Activated CD4-positive, alpha-beta T cell treated with anti-CD3 and anti-CD28 coated beads, Interleukin-2, amount 50 U/mL, for 24 hours (primary cell): ENCODE results near the gene CFAP97.
A peak's percentile ranks its signal among the peaks of the same experiment; 100 is the strongest.
"Not testable (repeated sequence)": the region's sequence is repeated elsewhere in the genome, so short reads cannot be mapped to it uniquely, and the experiment has no call there.

Source experiments
- DNase-seq, 2 donors: peaks; one replicate each; pipeline ENCODE4 v3.0.0-alpha.2; 2020; ENCODE audit warnings: low read depth in 1 of 2, low spot score in 1 of 2

Gene CFAP97

DNA sequence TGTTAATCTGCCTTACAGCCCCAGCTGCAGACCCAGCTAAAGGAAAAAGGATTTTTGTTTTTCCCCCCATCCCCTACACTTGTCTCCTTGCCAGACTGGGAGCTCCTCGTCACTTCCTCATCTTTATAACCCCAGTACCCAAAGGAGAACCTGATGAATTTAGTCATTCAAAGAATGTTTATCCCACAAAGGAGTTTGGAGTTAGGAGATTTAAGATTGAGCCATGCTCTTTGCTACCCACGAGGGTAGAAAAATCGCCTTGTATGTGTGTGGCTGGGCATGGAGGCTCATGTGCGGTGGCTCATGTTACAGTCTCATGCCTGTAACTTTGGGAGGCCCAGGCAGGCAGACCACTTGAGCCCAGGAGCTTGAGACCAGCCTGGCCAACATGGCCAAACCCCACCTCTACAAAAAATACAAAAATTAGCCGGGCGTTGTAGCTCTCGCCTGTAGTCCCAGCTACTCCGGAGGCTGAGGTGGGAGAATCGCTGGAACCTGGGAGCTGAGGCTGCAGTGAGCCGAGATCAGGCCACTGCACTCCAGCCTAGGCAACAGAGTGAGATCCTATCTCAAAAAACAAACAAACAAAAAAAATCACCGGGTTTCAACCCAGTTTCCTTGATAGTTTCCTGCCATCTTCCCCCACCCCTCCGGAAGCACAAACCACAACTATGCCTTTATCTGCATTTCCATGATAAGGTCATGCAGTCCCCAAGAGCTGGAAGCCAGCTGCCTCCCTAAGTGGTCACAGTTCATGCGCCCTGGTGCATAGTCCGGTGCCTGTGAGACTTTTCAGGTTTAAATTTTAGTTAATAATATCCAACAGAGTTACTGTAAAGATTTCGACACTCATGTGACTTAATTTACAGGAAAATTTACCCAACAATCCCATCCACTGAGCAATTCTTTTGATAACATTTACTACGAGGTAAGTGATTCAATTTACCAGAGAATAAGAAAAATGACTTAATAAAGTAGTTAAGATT is 1.5 kb downstream of the CFAP97 start:
- DNase-seq = no peak

DNA sequence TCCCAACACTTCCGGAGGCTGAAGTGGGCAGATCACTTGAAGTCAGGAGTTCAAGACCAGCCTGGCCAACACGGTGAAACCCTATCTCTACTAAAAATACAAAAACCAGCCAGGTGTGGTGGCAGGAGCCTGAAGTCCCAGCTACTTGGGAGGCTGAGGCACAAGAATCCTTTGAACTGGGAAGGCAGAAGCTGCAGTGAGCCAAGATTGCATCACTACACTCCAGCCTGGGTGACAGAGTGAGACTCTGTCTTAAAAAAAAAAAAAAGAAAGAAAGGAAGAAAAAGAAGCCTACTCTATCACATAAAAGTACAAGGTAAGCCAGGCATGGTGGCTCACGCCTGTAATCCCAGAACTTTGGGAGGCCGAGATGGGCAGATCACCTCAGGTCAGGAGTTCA is 5.6 kb downstream of the CFAP97 start:
- not testable (repeated sequence) for DNase-seq

DNA sequence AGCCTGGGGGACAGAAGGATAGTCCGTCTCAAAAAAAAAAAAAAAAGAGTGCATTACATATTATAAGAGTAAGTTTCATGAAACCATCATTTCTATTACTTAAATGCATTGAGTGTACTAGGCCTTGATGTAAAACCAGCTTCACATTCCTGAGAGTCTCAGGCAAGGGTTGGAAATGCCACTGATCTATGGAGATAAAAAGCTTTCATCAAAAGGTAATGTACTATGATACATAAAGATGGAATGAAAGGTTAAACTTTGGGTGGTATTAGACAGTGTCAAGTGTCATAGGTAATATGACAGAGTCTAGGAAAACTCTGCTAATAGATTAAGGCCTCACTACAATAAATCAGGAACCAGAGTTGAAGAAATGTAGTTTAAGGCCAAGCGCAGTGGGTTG is 7.4 kb downstream of the CFAP97 start:
- DNase-seq = no peak

DNA sequence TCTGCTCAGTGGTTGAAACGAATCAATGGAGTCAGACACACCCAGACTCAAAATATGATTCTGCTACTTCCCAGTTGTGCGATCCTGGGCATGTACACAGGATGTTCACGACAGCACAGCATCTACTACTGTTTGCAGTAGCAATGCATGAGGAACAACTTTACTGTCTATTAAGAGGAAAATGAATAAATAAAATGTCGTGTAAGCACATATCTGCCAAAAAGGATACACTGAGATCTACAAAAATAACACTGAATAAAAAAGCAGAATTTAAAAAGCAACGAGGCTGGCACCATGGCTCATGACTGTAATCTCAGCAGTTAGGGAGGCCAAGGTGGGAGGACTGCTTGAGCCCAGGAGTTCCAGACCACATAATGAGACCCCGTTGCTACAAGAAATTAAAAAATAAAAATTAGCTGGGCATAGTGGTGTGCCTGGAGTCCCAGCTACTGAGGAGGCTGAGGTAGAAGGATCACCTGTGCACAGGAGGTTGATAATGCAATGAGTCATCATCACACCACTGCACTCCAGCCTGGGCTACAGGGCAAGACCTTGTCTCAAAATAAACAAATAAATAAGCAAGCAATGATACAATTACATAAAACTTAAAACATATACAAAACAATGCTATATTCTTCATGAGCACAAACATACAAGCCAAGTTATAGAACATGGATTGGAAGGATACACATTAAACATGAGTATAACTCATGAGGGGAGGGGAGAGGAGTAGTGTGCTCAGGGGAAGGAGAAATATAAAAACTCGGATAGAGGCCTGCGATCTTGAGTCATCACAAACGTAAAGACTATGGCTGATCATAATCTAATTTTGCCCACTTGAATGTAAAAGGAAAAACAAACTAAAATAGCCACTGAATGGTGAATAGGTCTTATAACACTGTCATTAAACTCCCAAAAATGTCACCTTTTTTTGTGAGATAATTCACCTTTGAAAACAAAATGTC is 8.6 kb downstream of the CFAP97 start:
- DNase-seq = no peak

DNA sequence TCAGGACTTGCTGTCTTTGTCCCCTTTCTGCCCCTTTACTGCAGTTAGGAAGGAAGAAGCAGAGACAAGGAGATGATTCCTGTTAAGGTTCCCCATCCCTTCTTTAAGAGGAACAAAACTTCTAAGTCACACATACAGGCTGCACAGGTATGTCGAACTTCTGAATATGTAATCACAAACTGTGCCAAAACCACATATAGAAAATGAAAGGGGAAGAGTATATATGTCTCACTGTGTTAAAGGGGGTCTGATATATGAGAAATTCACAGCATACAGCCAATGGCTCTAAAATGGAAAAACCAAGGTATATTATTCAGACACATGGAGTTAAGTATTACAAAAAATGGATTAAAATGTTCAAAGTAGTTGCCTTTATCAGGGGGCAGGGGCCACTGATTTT is 11.7 kb downstream of the CFAP97 start:
- DNase-seq = no peak

DNA sequence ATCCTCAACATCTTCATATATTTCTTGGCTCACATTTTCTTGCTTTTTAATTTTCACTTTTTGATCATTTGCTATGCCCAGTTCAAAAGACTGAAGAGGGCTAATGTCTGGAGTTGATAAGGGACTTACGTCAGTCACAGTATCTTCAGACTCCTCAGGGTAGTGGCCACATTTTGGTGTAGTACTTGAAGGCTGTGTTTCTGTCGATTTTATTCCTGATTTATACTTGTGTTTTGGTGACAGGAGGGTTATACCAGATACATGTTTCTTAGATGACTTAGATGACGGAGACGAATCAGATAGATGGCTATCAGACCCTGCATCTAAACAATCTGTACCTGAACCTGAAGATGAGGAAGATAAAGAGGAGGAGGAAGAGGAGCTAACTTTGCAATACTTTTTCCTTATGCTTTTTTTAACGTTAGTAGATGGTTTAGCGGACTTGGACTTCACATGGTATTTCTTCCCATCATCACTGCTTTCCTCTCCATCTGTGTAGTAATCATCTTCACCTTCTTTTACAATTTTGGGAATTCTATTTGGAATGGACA is 13.4 kb downstream of the CFAP97 start:
- DNase-seq = no peak

DNA sequence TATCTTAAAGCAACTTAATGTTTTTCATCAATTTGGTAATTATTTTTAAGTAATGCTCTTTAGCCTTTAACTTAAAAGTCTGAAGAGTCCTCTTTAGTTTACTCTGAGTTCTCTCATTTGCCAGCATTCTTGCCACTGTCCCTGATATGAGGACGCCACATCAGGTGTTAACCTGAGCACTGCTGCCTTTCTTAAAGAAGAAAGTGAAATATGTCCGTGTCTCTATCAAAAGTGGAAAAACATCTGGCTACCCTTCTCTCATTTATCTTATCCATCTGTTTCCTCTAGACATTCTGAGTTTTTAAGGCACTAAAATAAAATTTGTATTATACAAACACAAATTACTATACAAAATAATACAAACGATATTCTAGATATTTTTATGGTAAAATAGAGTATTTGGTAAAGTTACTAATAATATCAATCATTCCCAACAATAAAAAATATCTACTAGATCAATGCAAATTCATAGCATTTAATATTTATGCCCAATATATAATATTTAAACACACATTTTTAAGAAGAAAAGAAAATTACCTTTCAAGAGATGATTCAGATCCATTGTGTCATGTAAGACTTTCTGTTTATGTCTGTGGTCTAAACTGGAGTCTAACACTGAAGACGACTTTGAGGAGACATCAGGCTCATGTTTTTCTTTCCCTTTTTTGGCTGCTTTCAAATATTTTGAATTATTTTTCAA is 14.0 kb downstream of the CFAP97 start:
- no peak for DNase-seq

DNA sequence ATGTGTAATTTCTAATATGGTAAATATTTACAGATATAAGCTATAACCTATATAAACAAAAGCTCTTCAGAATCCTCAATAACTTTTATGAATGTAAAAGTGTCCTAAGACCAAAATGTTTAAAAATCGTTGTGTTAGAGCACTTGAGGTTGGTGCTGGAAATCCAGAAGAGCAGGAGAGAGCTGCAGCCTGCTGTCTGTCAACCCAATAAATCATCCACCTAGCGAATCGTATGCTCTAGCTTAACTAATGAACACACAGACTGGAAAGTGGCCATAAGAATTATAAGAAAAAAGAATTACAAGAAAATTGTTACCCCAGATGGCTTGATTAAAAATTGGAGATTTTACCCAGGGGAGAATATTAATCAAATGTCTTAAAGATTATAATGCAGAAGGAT is 17.0 kb downstream of the CFAP97 start:
- no peak for DNase-seq

DNA sequence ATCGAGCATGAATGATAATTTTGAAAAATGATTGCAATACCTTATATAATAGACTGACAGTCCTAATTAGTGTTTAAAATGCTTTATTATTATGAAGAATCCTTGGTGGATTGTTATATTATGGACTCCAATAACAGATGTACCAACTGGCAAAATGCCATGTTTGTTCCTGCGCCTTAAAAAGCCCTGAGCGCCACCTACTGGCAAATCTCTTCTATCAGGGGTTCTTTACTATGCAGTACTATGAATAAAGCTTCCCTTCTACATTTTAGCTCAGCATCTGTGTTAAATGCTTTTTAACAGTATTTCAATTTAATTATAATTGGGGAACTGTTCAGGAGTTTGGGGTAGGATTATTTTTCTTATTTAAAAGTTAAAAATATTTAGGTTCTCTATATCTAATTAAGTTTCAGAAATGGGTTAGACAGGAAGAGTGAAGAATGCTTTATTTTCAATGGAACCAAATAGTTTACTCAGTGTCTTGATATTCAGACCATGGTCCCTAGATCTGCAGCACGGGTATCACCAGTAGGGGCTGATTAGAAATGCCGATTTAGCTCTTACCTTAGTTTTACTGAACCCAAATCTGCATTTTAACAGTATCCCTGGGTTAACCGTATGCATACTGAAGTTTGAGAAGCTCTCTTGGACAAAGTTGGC is 20.0 kb downstream of the CFAP97 start:
- peak in 1 of 2 donors; percentile 74 for DNase-seq

DNA sequence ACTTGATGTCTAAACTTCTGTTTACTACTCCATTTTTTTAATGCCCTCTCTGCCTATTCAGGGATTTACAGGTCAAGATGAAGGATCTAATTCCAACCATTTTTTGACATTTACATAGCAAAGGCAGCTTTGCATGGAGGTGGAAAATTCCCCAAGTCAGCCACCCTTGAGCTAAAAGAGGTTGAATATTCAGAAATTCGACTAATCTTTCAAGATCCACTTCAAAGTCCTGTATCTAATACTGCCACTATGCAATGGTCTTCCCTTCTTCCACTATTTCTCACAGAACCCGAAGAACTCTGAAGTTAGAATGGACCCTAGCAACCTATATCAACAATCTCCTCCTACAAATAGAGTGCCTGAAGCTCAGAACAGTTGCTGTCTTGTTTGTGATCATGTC is 21.6 kb downstream of the CFAP97 start:
- DNase-seq = no peak

DNA sequence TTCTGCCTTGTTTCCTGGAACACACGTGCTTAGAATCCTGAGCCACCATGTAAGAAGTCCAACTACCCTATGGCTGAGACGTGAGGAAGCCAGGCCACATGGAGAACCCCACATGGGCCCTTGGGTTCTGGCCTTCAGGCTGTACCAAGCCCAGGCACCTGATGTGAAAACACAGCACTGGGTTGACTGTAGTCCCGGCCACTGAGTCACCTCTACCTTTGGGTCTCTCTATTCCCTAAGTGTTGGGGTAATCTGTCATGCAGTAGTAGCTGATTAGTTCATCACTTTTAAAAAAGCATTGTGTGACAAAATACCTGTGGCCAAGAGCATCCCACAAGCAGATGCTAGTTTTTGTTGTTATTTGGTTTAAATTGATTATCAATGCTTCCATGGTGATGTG is 24.3 kb downstream of the CFAP97 start:
- DNase-seq = no peak

DNA sequence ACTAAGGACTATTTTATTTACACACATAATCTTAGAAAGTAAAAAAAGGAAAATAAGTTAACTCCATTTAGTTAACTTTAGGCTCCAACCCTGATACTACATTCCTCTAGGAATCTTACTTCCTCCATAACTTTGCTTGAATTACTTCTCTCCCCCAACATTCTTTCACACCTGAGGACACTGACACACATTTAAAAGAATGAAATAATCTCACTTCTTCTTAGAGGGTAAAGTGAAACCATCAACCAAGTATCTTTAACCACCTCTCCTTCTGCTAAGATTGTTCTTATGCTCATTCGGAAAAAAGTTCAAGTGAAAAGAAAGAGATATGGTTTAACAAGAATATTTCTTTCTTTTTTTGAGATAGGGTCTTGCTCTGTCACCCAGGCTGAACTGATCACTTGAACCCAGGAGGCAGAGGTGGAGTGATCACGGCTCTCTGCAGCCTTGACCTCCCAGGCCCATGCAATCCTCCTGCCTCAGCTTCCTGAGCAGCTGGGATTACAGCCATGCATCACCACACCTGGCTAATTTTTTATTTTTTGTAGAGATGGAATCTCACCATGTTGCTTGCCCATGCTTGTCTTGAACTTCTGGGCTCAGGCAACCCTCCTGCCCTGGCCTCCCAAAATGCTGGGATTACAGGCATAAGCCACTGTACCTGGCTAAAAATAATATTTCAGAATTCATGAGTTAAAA is 32.3 kb downstream of the CFAP97 start:
- no peak for DNase-seq

DNA sequence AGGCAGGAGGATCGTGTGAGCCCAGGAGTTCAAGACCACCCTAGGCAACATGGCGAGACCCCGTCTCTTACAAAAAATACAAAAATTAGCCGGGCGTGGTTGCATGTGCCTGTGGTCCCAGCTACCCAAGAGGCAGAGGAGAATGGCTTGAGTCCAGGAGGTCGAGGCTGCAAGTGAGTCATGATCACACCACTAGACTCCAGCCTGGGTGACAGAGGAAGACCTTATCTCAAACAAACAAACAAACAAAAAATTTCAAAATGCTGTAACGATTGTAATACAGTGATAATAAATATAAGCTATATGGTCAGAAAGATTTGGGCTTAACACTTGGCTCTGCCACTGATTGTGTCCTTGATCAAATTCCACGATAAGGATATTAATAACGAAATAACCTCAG is 36.6 kb downstream of the CFAP97 start:
- no peak for DNase-seq

DNA sequence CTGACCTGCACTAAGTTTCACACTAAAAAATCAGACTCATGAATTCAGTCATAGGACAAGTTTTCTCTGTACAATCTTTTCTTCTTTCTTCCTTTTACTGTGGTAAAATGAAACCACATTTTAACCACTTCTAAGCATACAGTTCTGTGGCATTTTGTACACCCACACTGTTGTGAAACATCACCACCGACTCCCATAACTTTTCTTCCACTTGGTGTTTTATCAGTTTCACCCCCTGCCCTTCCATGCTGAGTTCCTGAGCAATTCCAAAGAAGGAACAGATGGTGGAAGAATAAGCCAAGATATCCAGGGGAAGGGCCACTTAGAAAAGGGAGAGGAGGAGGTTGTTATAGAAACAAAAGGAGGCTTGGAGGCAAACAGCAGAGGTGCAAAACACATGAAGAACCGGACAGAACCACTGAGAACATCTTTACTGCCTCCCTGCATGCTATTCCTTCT is 38.2 kb downstream of the CFAP97 start:
- peak in 1 of 2 donors; percentile 13 for DNase-seq

DNA sequence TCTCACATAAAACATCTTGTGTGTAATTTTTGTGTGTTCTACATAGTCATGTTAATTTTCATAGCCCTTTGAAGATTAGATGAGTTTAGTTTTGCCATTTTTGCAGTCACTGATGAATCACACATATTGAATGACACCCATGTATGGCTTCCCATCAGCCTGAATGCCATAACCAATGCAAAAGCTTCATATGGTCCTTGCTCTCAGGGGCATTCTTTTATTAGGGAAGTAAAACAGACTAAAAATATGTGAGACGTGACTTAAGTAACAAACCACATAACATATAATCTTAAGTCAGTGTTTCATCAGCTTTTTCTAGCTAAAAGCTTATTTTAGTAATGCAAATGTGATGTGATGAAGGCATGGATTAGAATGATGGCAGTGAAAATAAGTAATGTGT is 52.5 kb downstream of the CFAP97 start:
- no peak for DNase-seq

DNA sequence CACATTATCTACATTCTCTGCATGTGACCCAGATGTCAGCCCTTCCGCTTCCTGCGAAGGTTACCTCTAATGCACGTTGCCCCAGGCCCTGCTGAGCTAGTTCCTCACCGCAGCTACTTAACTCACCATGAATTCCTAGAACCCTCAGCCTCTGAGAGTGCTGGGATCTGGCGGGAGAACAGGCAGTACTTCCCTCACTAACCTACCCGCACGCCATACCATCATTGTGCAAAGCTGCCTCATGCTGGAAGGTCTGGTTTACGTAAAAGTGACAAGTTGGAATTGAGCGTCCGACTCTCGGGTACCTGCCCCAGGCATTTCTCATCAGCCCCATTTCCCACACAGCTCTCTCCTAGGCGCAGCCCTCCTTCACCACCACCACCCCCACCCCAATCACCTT is 54.4 kb downstream of the CFAP97 start:
- DNase-seq = no peak

DNA sequence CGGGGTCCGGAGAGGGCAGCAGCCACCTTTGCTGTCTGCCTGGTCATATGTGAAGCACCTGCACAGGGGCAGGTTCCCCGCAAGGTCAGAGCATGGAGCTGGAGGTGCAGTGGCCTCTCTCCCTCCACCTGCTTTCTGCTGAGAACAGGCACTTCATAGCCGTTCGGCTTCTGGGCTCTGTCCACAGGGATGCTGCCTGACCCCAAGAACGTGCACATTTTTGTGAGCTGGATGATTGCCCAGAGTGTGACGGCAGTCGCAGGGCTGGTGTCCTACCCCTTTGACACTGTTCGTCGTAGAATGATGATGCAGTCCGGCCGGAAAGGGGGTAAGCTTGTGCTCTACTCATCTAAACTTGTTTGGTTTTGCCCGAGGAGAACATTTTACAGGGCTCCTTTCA is 58.2 kb downstream of the CFAP97 start:
- DNase-seq = no peak

DNA sequence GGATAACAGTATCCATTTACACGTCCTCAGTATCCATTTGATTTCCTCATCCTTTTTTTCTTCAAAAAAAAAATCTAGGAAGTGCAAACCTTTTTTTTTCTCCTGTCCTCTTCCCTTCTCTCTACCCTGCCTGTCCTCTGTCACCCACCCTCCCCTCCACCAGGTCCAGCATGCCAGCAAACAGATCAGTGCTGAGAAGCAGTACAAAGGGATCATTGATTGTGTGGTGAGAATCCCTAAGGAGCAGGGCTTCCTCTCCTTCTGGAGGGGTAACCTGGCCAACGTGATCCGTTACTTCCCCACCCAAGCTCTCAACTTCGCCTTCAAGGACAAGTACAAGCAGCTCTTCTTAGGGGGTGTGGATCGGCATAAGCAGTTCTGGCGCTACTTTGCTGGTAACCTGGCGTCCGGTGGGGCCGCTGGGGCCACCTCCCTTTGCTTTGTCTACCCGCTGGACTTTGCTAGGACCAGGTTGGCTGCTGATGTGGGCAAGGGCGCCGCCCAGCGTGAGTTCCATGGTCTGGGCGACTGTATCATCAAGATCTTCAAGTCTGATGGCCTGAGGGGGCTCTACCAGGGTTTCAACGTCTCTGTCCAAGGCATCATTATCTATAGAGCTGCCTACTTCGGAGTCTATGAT is 59.1 kb downstream of the CFAP97 start:
- DNase-seq = no peak

DNA sequence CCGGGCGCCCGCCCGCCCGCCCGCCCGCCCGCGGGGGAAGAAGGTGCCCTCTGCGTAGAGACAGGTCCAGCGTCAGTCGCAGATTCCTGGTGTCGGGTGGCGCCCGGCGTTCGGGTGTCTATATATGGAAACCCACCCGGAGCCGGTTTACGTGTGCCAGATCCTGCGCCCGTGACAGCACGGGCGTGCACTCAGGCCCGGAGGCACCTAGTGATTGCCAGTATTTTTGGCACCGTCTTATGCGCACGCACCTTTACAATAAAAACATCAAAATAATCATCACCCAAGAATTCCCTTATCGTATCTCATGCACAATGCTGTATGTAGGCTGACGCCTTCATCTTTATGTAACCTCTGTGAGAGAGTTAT is 60.2 kb downstream of the CFAP97 start:
- no peak for DNase-seq
